ENCODE results near the gene RFESD.

GRCh38 chr5:95627971-95628810 is 18.4 kb upstream of the RFESD start:
- TF ChIP-seq CTCF (IDR thresholded peaks at IDR 0.05; ENCODE audit: low read depth, low read length), result no peak
- no peak for TF ChIP-seq EZH2phosphoT487 (IDR thresholded peaks at IDR 0.05; ENCODE audit: low read depth)
